Muscle of arm (tissue), 12 donors: ENCODE data around the gene LANCL3. TPM values are rescaled to one million over a fixed set of nuclear protein-coding genes. Genes with fewer than 3 reads are reported as not detected.

Experiments
- polyA plus RNA-seq, 12 donors: library from polyadenylated mRNA; unstranded; fragments of 120-200 nt; gene quantifications; one replicate each; pipeline ENCODE4 v1.2.1, GENCODE V29; 2013; ENCODE audit not compliant: insufficient read length in 12 of 12

LANCL3 gene
- polyA plus RNA-seq, 12 donors, result 0.34 to 0.95 (median 0.68) TPM; not detected in 2

Other genes starting within 250 kb of the LANCL3 start
- 10 to 100 TPM in 11 of 12 donors, not detected in 1; 13.8 to 23.9 (median 17.1) TPM for gene PRRG1, start 222.3 kb upstream of the LANCL3 start, polyA plus RNA-seq
- gene XK, start 114.1 kb downstream of the LANCL3 start, polyA plus RNA-seq, result 10 to 100 TPM in 7 of 12 donors, 1 to 10 TPM in 4, not detected in 1; 5.1 to 13.1 (median 10.3) TPM
- gene CYBB, start 208.4 kb downstream of the LANCL3 start, polyA plus RNA-seq, result 10 to 100 TPM in 11 of 12 donors, not detected in 1; 11.2 to 28.6 (median 19.2) TPM